PC-3 (cell line): ENCODE results near the gene TMEM44. TPM values are rescaled to one million over a fixed set of nuclear protein-coding genes. Genes with fewer than 3 reads are reported as not detected.

ENCODE experiments used
- ATAC-seq: fragments of 200-7000 bp; cut with Tn5 transposase; 2 replicates; pipeline ENCODE4 v1.9.1; 2020; ENCODE audit warnings: mild to moderate bottlenecking, moderate library complexity
- BruUV-seq: library from RNA; stranded (reverse); fragments of 400-500 nt; replicated peaks from 2 replicates; lab custom pipeline; 2021; lab: Mats Ljungman, UMichigan
- CTCF ChIA-PET: fragments of 300-600 bp; sonication (Branson Sonifier 250); formaldehyde crosslinking; loops from one replicate; lab custom pipeline; 2022; ENCODE audit warnings: antibody characterized with exemption; lab: Charles Lee
- POLR2A ChIA-PET: fragments of 300-600 bp; sonication (Branson Sonifier 250); formaldehyde crosslinking; loops from one replicate; lab custom pipeline; 2022; ENCODE audit warnings: antibody characterized with exemption; ENCODE audit not compliant: unreplicated experiment; lab: Charles Lee
- DNase-seq: peaks from one replicate; pipeline ENCODE4 v3.0.0-alpha.2; 2015
- H2AFZ ChIP-seq: fragments of 300-600 bp; sonication (generic); 2 replicates; pipeline ENCODE4 v1.6.0; 2016; ENCODE audit warnings: antibody characterized with exemption, low read length
- H3F3A ChIP-seq: fragments of 300-600 bp; sonication (generic); one replicate; pipeline ENCODE4 v1.6.0; 2017; ENCODE audit warnings: antibody characterized with exemption, low read length, control low read depth, mild to moderate bottlenecking; ENCODE audit not compliant: unreplicated experiment
- H3K27ac ChIP-seq: fragments of 300-600 bp; sonication (generic); 2 replicates; pipeline ENCODE4 v1.5.1; 2016; ENCODE audit warnings: mild to moderate bottlenecking, low read length
- H3K27me3 ChIP-seq: fragments of 300-600 bp; sonication (generic); 2 replicates; pipeline ENCODE4 v1.6.1; 2016; ENCODE audit warnings: low read length, mixed read lengths
- H3K36me3 ChIP-seq: fragments of 300-600 bp; sonication (generic); 2 replicates; pipeline ENCODE4 v1.6.1; 2016; ENCODE audit warnings: low read depth, mixed run types, low read length, mixed read lengths
- H3K4me1 ChIP-seq: fragments of 300-600 bp; sonication (generic); 2 replicates; pipeline ENCODE4 v1.5.1; 2016; ENCODE audit warnings: low read length; ENCODE audit not compliant: insufficient read depth
- H3K4me2 ChIP-seq: fragments of 300-600 bp; sonication (generic); 2 replicates; pipeline ENCODE4 v1.6.0; 2016; ENCODE audit warnings: low read length
- H3K4me3 ChIP-seq: fragments of 300-600 bp; sonication (generic); 2 replicates; pipeline ENCODE4 v1.5.1; 2016; ENCODE audit warnings: mild to moderate bottlenecking, low read length, mixed read lengths
- H3K79me2 ChIP-seq: fragments of 300-600 bp; sonication (generic); 2 replicates; pipeline ENCODE4 v1.6.1; 2017; ENCODE audit warnings: low read length, mixed read lengths
- H3K9ac ChIP-seq: fragments of 300-600 bp; sonication (generic); 2 replicates; pipeline ENCODE4 v1.6.0; 2016; ENCODE audit warnings: mild to moderate bottlenecking, low read length
- H3K9me2 ChIP-seq: fragments of 300-600 bp; sonication (generic); replicated peaks from 2 replicates; pipeline ENCODE4 v1.6.1; 2016; ENCODE audit warnings: mixed run types, low read length, mixed read lengths
- H3K9me3 ChIP-seq: fragments of 300-600 bp; sonication (generic); 2 replicates; pipeline ENCODE4 v1.6.1; 2016; ENCODE audit warnings: low read length, mixed read lengths
- H4K20me1 ChIP-seq: fragments of 300-600 bp; sonication (generic); 2 replicates; pipeline ENCODE4 v1.6.1; 2016; ENCODE audit warnings: low read length, mixed read lengths
- EZH2 ChIP-seq: fragments of 300-600 bp; sonication (generic); IDR thresholded peaks from one replicate; pipeline ENCODE4 v1.6.1; 2017; ENCODE audit warnings: antibody characterized with exemption, mild to moderate bottlenecking, low read length; ENCODE audit not compliant: unreplicated experiment
- EZH2phosphoT487 ChIP-seq: fragments of 300-600 bp; sonication (generic); IDR thresholded peaks from 2 replicates; pipeline ENCODE4 v1.6.1; 2018; ENCODE audit warnings: mild to moderate bottlenecking, antibody characterized with exemption, low read length, borderline replicate concordance
- intact Hi-C: fragments of 100-400 bp; cut with micrococcal nuclease; formaldehyde crosslinking; loops from 2 replicates; pipeline ENCODE4 v1.9.0; 2023
- total RNA-seq: library from RNA; depleted of rRNA; stranded (reverse); fragments of >200 nt; gene quantifications from 2 replicates; pipeline ENCODE4 v1.2.3, GENCODE V29; 2014
- TF ChIP-seq, protein P1 (sequence below): fragments of 300-600 bp; sonication (generic); conservative IDR thresholded peaks from 2 replicates; pipeline ENCODE4 v1.5.1; 2017; ENCODE audit warnings: antibody characterized with exemption, low read depth, mild to moderate bottlenecking, low read length

The TMEM44 gene
- total RNA-seq, 1 experiment from 2014 or later, result 16.6 TPM

DNA sequence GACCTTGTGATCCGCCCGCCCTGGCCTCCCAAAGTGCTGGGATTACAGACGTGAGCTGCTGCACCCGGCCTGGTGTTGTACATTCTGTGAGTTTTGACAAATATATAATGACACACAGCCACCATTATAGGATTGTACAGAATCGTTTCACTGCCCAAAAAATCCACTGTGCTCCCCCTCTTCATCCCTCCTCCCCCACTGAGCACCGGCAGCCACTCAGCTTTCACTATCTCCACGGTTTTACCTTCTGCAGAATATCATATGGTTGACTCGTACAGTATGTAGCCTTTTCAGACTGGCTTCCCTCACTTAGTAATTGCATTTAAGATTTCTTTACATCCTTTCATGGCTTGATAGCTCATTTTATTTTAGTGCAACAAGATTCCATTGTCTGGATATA is 89.7 kb downstream of the TMEM44 start:
- no peaks in the 10 kb centered on the region for H3K36me3 ChIP-seq
- H3K4me2 ChIP-seq, result no peak overlapping the region
- ChIA-PET POLR2A (no interaction called here), CTCF (no interaction called here)
- no peaks in the 10 kb centered on the region for H3K79me2 ChIP-seq
- H3K9me2 ChIP-seq, result no peaks in the 10 kb centered on the region
- no peaks in the 10 kb centered on the region for H3K9me3 ChIP-seq
- no peak for ATAC-seq
- TF ChIP-seq, protein P1, sequence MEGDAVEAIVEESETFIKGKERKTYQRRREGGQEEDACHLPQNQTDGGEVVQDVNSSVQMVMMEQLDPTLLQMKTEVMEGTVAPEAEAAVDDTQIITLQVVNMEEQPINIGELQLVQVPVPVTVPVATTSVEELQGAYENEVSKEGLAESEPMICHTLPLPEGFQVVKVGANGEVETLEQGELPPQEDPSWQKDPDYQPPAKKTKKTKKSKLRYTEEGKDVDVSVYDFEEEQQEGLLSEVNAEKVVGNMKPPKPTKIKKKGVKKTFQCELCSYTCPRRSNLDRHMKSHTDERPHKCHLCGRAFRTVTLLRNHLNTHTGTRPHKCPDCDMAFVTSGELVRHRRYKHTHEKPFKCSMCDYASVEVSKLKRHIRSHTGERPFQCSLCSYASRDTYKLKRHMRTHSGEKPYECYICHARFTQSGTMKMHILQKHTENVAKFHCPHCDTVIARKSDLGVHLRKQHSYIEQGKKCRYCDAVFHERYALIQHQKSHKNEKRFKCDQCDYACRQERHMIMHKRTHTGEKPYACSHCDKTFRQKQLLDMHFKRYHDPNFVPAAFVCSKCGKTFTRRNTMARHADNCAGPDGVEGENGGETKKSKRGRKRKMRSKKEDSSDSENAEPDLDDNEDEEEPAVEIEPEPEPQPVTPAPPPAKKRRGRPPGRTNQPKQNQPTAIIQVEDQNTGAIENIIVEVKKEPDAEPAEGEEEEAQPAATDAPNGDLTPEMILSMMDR, result no peak
- no peak for TF ChIP-seq EZH2phosphoT487
- TF ChIP-seq EZH2, result no peak
- H3K4me1 ChIP-seq, result no peaks in the 10 kb centered on the region
- no peak overlapping the region for H3K9ac ChIP-seq
- H2AFZ ChIP-seq, result no peak overlapping the region
- intact Hi-C loops, result no loop called here
- no peaks in the 10 kb centered on the region for H3K27me3 ChIP-seq
- H3F3A ChIP-seq, result no peaks in the 10 kb centered on the region
- H3K4me3 ChIP-seq, result no peak overlapping the region
- H4K20me1 ChIP-seq, result no peaks in the 10 kb centered on the region
- no peak overlapping the region for H3K27ac ChIP-seq
- no TSS peak for BruUV-seq
- DNase-seq, result no peak

DNA sequence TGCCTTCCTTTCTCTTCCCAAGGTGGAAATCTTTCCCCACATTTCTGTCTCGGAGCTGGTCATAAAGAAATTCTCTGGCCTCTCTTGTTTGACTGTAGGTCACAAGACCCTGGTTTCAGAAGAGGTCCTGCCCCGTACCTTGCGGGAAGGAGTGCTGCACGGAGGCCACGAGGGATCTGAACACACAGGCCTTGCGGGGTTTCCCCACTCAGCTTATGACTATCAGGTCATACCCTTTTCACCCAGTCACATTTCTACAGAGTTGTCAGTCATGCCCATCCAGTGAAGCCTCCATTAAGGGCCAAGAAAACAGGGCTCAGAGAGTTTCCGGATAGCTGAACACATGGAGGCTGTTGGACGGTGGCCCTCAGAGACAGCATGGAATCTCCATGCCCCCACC is 91.7 kb downstream of the TMEM44 start:
- no peaks in the 10 kb centered on the region for H3K9me2 ChIP-seq
- POLR2A ChIA-PET, result no interaction called here

DNA sequence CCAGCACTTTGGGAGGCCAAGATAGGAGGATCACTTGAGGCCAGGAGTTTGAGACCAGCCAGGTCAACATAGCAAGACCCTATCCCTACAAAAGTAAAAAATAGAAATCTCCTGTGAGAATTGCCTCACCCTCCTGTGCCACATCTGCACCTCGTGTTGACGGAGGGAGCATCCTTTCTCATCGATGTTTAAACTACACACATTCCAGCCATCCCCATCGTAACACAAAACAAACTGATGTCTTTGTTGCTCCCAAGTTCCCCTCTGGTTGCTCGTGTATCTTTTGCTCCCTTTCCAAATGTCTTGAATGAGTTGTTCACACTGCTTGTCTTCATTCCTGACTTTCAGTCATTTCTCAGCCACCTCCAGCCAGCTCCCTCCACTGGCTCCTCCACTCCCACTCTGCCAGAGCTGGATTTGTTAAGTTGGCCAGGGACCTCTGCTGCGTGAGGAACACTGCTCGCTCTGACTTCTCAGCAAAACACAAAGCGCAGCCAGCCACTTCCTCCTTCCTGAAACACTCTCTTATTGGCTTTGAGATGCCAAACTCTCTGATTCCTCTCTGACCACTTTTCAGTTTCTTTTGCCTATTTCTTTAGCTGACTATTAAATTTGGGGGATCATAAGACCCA is 92.8 kb downstream of the TMEM44 start:
- ATAC-seq (no peak), DNase-seq (no peak)
- no TSS peak for BruUV-seq
- Histone ChIP-seq H2AFZ (no peak overlapping the region), H3K27ac (no peak overlapping the region), H3K4me1 (peaks cover 15% of the 10 kb centered on the region), H3K4me3 (no peak overlapping the region), H3K4me2 (no peak overlapping the region), H3K9me3 (no peaks in the 10 kb centered on the region), H3K36me3 (no peaks in the 10 kb centered on the region), H3K9me2 (no peaks in the 10 kb centered on the region), H3F3A (peaks cover 4% of the 10 kb centered on the region), H3K79me2 (no peaks in the 10 kb centered on the region), H3K27me3 (no peaks in the 10 kb centered on the region), H3K9ac (no peak overlapping the region), H4K20me1 (no peaks in the 10 kb centered on the region)
- intact Hi-C loops, result no loop called here
- POLR2A ChIA-PET, result no interaction called here
- CTCF ChIA-PET, result no interaction called here
- TF ChIP-seq EZH2 (no peak), EZH2phosphoT487 (no peak)
- TF ChIP-seq, protein P1, result no peak

More for the DNA sequence above, 91.7 kb downstream of the TMEM44 start:
- no peaks in the 10 kb centered on the region for H3K9me3 ChIP-seq
- no peak for TF ChIP-seq EZH2phosphoT487
- no peak for TF ChIP-seq EZH2
- TF ChIP-seq, protein P1, result no peak
- no peaks in the 10 kb centered on the region for H4K20me1 ChIP-seq
- H3K4me2 ChIP-seq, result no peak overlapping the region
- no peak overlapping the region for H3K27ac ChIP-seq
- intact Hi-C loops, result no loop called here
- peaks cover 4% of the 10 kb centered on the region for H3F3A ChIP-seq
- H3K79me2 ChIP-seq, result no peaks in the 10 kb centered on the region
- no peak for DNase-seq
- BruUV-seq, result no TSS peak
- H3K9ac ChIP-seq, result no peak overlapping the region
- no peak overlapping the region for H3K4me3 ChIP-seq
- no peaks in the 10 kb centered on the region for H3K36me3 ChIP-seq
- no peaks in the 10 kb centered on the region for H3K27me3 ChIP-seq
- CTCF ChIA-PET, result no interaction called here
- H2AFZ ChIP-seq, result no peak overlapping the region
- H3K4me1 ChIP-seq, result peaks cover 15% of the 10 kb centered on the region
- no peak for ATAC-seq
